ENCODE data around the gene LY6G6F. TPM values are rescaled to one million over a fixed set of nuclear protein-coding genes. Genes with fewer than 3 reads are reported as not detected.
A peak's percentile ranks its signal among the peaks of the same experiment; 100 is the strongest.

LY6G6F gene
- polyA plus RNA-seq, 2 of the 4 experiments (the other 2 are of a cell fraction): not detected

DNA sequence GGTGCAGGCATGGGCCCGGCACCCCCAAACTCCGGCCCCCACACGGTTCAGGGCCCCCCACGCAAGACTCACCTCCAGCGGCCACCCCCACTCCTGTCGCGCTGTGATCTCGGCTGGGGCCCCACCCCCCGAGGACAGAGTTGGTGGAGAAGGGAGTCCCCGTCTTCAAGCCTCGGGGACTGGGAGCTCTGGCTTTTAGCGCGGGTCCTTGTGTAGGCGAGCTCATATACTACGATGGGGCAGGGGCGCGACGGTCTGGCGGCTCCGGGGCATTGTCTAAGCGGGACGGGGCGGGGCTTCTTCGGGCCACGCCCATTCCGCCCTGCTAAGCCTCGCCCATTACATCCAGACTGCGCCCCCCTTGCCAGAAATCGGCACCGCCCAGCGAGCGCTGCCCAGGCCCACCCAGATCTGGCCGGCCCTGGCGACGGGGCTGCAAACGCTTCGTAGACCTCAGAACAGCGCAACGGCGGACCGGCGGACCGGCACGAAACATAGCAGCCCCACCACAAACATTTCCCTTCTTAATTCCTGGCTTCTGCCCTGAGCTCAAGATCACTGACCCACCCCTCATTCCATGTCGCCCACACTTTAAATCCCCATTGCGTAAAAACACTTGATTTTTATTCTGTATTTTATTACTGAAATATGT lies 23.4 kb downstream of the LY6G6F start (continued):
- TF ChIP-seq, protein P1, sequence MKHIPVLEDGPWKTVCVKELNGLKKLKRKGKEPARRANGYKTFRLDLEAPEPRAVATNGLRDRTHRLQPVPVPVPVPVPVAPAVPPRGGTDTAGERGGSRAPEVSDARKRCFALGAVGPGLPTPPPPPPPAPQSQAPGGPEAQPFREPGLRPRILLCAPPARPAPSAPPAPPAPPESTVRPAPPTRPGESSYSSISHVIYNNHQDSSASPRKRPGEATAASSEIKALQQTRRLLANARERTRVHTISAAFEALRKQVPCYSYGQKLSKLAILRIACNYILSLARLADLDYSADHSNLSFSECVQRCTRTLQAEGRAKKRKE (CRISPR knock-in tag; IDR thresholded peaks at IDR 0.05; ENCODE audit: low read depth): no peak
- TF ChIP-seq CBX2 (IDR thresholded peaks at IDR 0.05; ENCODE audit: borderline replicate concordance, low read depth) (no peak), RNF2 (IDR thresholded peaks at IDR 0.05; ENCODE audit: borderline replicate concordance, low read depth) (no peak), TFCP2L1 (CRISPR knock-in tag; IDR thresholded peaks at IDR 0.05) (peak; percentile 48; the same call in 1 of the 2 replicates), EP300 (IDR thresholded peaks at IDR 0.05) (no peak), CHD4 (IDR thresholded peaks at IDR 0.05; ENCODE audit: borderline replicate concordance) (no peak), ZSCAN20 (CRISPR knock-in tag; IDR thresholded peaks at IDR 0.05) (no peak), HEYL (CRISPR knock-in tag; IDR thresholded peaks at IDR 0.05) (no peak), EHMT2 (IDR thresholded peaks at IDR 0.05; ENCODE audit: low read depth) (no peak), TP53 (CRISPR knock-in tag; IDR thresholded peaks at IDR 0.05) (no peak), NFE2L2 (conservative IDR thresholded peaks at IDR 0.05; ENCODE audit: low read length) (no peak), FOSB (CRISPR knock-in tag; IDR thresholded peaks at IDR 0.05) (peak; percentile 86), SREBF2 (IDR thresholded peaks at IDR 0.05) (no peak), POLR2A (IDR thresholded peaks at IDR 0.05; ENCODE audit: low read length) (no peak), EHF (CRISPR knock-in tag; IDR thresholded peaks at IDR 0.05) (no peak), CEBPB (IDR thresholded peaks at IDR 0.05) (no peak)
- TF ChIP-seq, protein P2, sequence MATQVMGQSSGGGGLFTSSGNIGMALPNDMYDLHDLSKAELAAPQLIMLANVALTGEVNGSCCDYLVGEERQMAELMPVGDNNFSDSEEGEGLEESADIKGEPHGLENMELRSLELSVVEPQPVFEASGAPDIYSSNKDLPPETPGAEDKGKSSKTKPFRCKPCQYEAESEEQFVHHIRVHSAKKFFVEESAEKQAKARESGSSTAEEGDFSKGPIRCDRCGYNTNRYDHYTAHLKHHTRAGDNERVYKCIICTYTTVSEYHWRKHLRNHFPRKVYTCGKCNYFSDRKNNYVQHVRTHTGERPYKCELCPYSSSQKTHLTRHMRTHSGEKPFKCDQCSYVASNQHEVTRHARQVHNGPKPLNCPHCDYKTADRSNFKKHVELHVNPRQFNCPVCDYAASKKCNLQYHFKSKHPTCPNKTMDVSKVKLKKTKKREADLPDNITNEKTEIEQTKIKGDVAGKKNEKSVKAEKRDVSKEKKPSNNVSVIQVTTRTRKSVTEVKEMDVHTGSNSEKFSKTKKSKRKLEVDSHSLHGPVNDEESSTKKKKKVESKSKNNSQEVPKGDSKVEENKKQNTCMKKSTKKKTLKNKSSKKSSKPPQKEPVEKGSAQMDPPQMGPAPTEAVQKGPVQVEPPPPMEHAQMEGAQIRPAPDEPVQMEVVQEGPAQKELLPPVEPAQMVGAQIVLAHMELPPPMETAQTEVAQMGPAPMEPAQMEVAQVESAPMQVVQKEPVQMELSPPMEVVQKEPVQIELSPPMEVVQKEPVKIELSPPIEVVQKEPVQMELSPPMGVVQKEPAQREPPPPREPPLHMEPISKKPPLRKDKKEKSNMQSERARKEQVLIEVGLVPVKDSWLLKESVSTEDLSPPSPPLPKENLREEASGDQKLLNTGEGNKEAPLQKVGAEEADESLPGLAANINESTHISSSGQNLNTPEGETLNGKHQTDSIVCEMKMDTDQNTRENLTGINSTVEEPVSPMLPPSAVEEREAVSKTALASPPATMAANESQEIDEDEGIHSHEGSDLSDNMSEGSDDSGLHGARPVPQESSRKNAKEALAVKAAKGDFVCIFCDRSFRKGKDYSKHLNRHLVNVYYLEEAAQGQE (IDR thresholded peaks at IDR 0.05): peak; percentile 30; the same call in 1 of the 2 replicates
- TF ChIP-seq, protein P3, sequence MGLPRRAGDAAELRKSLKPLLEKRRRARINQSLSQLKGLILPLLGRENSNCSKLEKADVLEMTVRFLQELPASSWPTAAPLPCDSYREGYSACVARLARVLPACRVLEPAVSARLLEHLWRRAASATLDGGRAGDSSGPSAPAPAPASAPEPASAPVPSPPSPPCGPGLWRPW (IDR thresholded peaks at IDR 0.05): no peak

DNA sequence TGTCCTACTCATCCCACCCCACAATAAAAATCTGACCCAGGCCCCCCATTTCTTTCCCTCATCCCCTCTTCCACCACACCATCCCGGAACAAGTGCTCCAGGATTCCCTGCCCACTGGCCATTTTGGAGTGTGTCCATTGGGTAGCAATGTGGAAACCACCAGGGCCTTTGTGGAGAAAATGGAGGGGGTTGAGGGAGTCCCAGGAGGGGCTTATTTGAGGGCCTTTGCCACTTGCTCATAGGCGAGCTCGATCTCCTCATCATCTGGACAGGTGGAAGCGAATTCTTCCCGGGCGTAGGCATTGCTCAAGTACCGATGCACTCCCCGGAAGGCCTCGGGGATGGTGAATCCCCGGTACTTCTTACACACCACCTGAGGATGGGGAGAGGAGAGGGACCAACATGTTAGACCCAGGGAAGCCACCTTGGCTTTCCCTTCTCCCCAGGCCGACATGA lies 24.0 kb downstream of the LY6G6F start:
- CTCF ChIA-PET: interaction anchor here (0.6 to 4.7 kb wide), 9 partner anchors 9 to 222 kb away, joined by 3 to 30 read pairs (median 6); partner anchors contain the start of genes LSM2, LY6G5C and MSH5
- TF ChIP-seq CHD2 (IDR thresholded peaks at IDR 0.05; ENCODE audit: low read length, partially characterized antibody) (no peak), HDAC2 (IDR thresholded peaks at IDR 0.05) (no peak), HOXB13 (CRISPR knock-in tag; IDR thresholded peaks at IDR 0.05; ENCODE audit: low read depth) (no peak), NR3C1 (IDR thresholded peaks at IDR 0.05) (no peak)
- TF ChIP-seq, protein P4, sequence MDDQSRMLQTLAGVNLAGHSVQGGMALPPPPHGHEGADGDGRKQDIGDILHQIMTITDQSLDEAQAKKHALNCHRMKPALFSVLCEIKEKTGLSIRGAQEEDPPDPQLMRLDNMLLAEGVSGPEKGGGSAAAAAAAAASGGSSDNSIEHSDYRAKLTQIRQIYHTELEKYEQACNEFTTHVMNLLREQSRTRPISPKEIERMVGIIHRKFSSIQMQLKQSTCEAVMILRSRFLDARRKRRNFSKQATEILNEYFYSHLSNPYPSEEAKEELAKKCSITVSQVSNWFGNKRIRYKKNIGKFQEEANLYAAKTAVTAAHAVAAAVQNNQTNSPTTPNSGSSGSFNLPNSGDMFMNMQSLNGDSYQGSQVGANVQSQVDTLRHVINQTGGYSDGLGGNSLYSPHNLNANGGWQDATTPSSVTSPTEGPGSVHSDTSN (IDR thresholded peaks at IDR 0.05): no peak
- no peaks in the 10 kb centered on the region for H3K9me3 ChIP-seq
- ATAC-seq: no peak
- POLR2A ChIA-PET: interaction anchor here (0.5 to 2.0 kb wide), 5 partner anchors 9 to 189 kb away, joined by 3 to 9 read pairs (median 4); partner anchors contain the start of genes DDX39B, HSPA1A, HSPA1B and HSPA1L
- no peak for FAIRE-seq
- peaks cover 17% of the 10 kb centered on the region for H3K4me1 ChIP-seq
- 87% methylated on average over 11 of the region's 11 CpGs for WGBS (ENCODE audit: missing lambda C conversion rate)
- peak overlapping the region in 1 of 2 experiments; percentile 95; a peak in 4 of 6 replicates for H3K27ac ChIP-seq
- H3K4me2 ChIP-seq: peak overlapping the region; percentile 83
- no peak for DNase-seq (ENCODE audit: low read depth in 1 of 2, low spot score in 1 of 2)
- peak overlapping the region; percentile 58; the same call in 2 of the 3 replicates for H3K4me3 ChIP-seq
